Measurements from ENCODE around the gene WASL. TPM values are rescaled to one million over a fixed set of nuclear protein-coding genes. Genes with fewer than 3 reads are reported as not detected.
A peak's percentile ranks its signal among the peaks of the same experiment; 100 is the strongest.

The WASL gene
- polyA plus RNA-seq, 2 of the 4 experiments (the other 2 are of a cell fraction) = 18.5 to 21.0 TPM

GRCh38 chr7:123747620-123748141, 1.1 kb downstream of the WASL start:
- peak; percentile 58 to 72 for DNase-seq (ENCODE audit: low read depth in 1 of 2, low spot score in 1 of 2)
- ATAC-seq = peak in 1 of 2 experiments; percentile 64; a peak in 3 of 6 replicates
- Histone ChIP-seq H3K9me3 (no peaks in the 10 kb centered on the region), H3K4me3 (peak overlapping the region; percentile 97), H3K4me1 (peaks cover 39% of the 10 kb centered on the region), H3K4me2 (peak overlapping the region; percentile 96), H3K27ac (peak overlapping the region; percentile 94 to 96)
- ChIA-PET CTCF (interaction anchor here (1.4 to 3.8 kb wide), 6 partner anchors 15 to 125 kb away, joined by 3 to 16 read pairs (median 8); no protein-coding TSS in a partner anchor), POLR2A (interaction anchor here (1.6 to 3.0 kb wide), 4 partner anchors 7 to 30 kb away, joined by 5 to 28 read pairs (median 10); no protein-coding TSS in a partner anchor)
- 0 out of 2 replicates have a peak, but pooled peaks have one; percentile 19 for TF ChIP-seq MAX (IDR thresholded peaks at IDR 0.05)
- no peak for TF ChIP-seq KDM1A (IDR thresholded peaks at IDR 0.05; ENCODE audit: low read depth)
- FAIRE-seq = no peak
- WGBS (ENCODE audit: missing lambda C conversion rate) = 3% methylated on average over 12 of the region's 12 CpGs

GRCh38 chr7:123746931-123747488, 1.8 kb downstream of the WASL start:
- no peak for DNase-seq (ENCODE audit: low read depth in 1 of 2, low spot score in 1 of 2)
- POLR2A ChIA-PET = interaction anchor here (1.6 kb wide), 1 partner anchor 30 kb away, joined by 5 read pairs; no protein-coding TSS in a partner anchor
- TF ChIP-seq HOXA7 (CRISPR knock-in tag; IDR thresholded peaks at IDR 0.05) = no peak
- TF ChIP-seq POLR2AphosphoS2 (conservative IDR thresholded peaks at IDR 0.05; ENCODE audit: low read length) = no peak
- no peak for TF ChIP-seq HEYL (CRISPR knock-in tag; IDR thresholded peaks at IDR 0.05)
- no peak for TF ChIP-seq ELK1 (IDR thresholded peaks at IDR 0.05; ENCODE audit: low read depth, low read length)
- no peak for TF ChIP-seq CTCF (IDR thresholded peaks at IDR 0.05)
- TF ChIP-seq RCOR1 (IDR thresholded peaks at IDR 0.05; ENCODE audit: low read depth, low read length) = no peak
- no peak for TF ChIP-seq NPAS2 (CRISPR knock-in tag; IDR thresholded peaks at IDR 0.05; ENCODE audit: borderline replicate concordance)
- no peak for TF ChIP-seq ZSCAN20 (CRISPR knock-in tag; IDR thresholded peaks at IDR 0.05)
- no peak for TF ChIP-seq HMGXB4 (CRISPR knock-in tag; IDR thresholded peaks at IDR 0.05; ENCODE audit: borderline replicate concordance)
- no peak for TF ChIP-seq CEBPB (IDR thresholded peaks at IDR 0.05)
- TF ChIP-seq BHLHE40 (IDR thresholded peaks at IDR 0.05; ENCODE audit: low read depth, low read length) = no peak
- TF ChIP-seq FOXS1 (CRISPR knock-in tag; IDR thresholded peaks at IDR 0.05) = no peak
- TF ChIP-seq JUNB (IDR thresholded peaks at IDR 0.05) = no peak
- TF ChIP-seq HOXB13 (CRISPR knock-in tag; IDR thresholded peaks at IDR 0.05; ENCODE audit: low read depth) = no peak
- no peak for TF ChIP-seq KDM1A (IDR thresholded peaks at IDR 0.05; ENCODE audit: low read depth)
- no peak for TF ChIP-seq MAFK (IDR thresholded peaks at IDR 0.05; ENCODE audit: partially characterized antibody)
- no peaks in the 10 kb centered on the region for H3K9me3 ChIP-seq
- peaks cover 41% of the 10 kb centered on the region for H3K4me1 ChIP-seq
- CTCF ChIA-PET = no interaction called here
- peak overlapping the region; percentile 94 to 96 for H3K27ac ChIP-seq
- peak overlapping the region; percentile 97 for H3K4me3 ChIP-seq
- WGBS (ENCODE audit: missing lambda C conversion rate) = 16% methylated on average over 4 of the region's 4 CpGs
- ATAC-seq = no peak
- peak overlapping the region; percentile 96 for H3K4me2 ChIP-seq
- no peak for FAIRE-seq

- DNase-seq (ENCODE audit: low read depth in 1 of 2, low spot score in 1 of 2) (no peak), FAIRE-seq (no peak), ATAC-seq (no peak)
- H3K4me2 ChIP-seq = peak overlapping the region; percentile 96
- H3K4me3 ChIP-seq = no peak overlapping the region
- ChIA-PET CTCF (interaction anchor here (0.6 to 1.5 kb wide), 6 partner anchors 28 to 129 kb away, joined by 3 to 6 read pairs (median 5); no protein-coding TSS in a partner anchor), POLR2A (no interaction called here)
- no peak overlapping the region for H3K27ac ChIP-seq
- no peak for TF ChIP-seq ESRRA (IDR thresholded peaks at IDR 0.05; ENCODE audit: borderline replicate concordance, low read length)
- TF ChIP-seq KDM5A (IDR thresholded peaks at IDR 0.05) = no peak
- TF ChIP-seq PHF8 (IDR thresholded peaks at IDR 0.05; ENCODE audit: borderline replicate concordance, low read depth) = no peak
- TF ChIP-seq POLR2A (IDR thresholded peaks at IDR 0.05; ENCODE audit: low read length) = no peak
- TF ChIP-seq CTCF (IDR thresholded peaks at IDR 0.05) = no peak
- TF ChIP-seq SREBF2 (IDR thresholded peaks at IDR 0.05) = no peak
- TF ChIP-seq CBX2 (IDR thresholded peaks at IDR 0.05; ENCODE audit: borderline replicate concordance, low read depth) = no peak
- TF ChIP-seq JUN (IDR thresholded peaks at IDR 0.05) = no peak
- no peak for TF ChIP-seq USF2 (IDR thresholded peaks at IDR 0.05)
- no peaks in the 10 kb centered on the region for H3K9me3 ChIP-seq
- peaks cover 42% of the 10 kb centered on the region for H3K4me1 ChIP-seq
- WGBS (ENCODE audit: missing lambda C conversion rate) = 44% methylated on average over 2 of the region's 2 CpGs
Measured at GRCh38 chr7:123746055-123746454, 2.7 kb downstream of the WASL start.

Measured in A549 (cell line).